Frontal cortex (tissue), 4 donors: ENCODE results near the gene CCDC61. TPM values are rescaled to one million over a fixed set of nuclear protein-coding genes. Genes with fewer than 3 reads are reported as not detected.

Experiments used
- DNase-seq, 2 donors: peaks; one replicate each; pipeline ENCODE4 v3.0.0; 2012; ENCODE audit warnings: low spot score in 2 of 2
- FAIRE-seq: peaks from 2 replicates; lab custom pipeline; 2012; peaks lifted over from hg19 to GRCh38; lab: Jason Lieb, UNC
- total RNA-seq: library from RNA; depleted of rRNA; stranded (reverse); fragments of >200 nt; gene quantifications from one replicate; pipeline ENCODE4 v1.2.3, GENCODE V29; 2014
- donor health status: control.
- donor health status: control.
- donor health status: control.

CCDC61 gene
- total RNA-seq, 1 donor from 2014 or later = 2.9 TPM

DNA sequence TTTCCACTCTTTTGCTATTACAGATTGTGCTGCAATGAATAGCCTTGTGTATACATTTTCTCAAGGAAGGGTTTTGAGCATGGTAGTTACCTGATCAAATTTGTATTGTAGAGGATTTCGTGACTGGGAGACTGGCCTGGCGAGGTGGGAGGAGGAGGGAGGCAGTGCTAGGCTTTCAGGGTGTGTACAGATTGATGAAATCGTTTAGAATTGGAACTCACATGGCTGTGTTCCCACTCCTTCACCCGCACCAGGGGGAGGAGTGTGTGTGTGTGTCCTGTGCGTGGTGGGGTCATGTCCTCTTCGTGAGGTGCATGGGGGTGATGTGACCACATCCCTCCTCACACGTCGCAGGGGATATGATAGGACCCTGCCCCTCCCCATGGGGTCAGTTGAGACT, 19.3 kb downstream of the CCDC61 start:
- FAIRE-seq (no peak), DNase-seq (no peak)

GRCh38 chr19:46014941-46015686, 19.8 kb downstream of the CCDC61 start:
- peak in 1 of 2 donors; percentile 63 for DNase-seq
- FAIRE-seq = no peak

- no peak for DNase-seq
- no peak for FAIRE-seq
Measured at GRCh38 chr19:46015687-46016425, 20.6 kb downstream of the CCDC61 start.

GRCh38 chr19:46016426-46017094, 21.3 kb downstream of the CCDC61 start:
- DNase-seq = peak; percentile 86 to 92
- no peak for FAIRE-seq

- no peak for DNase-seq
- no peak for FAIRE-seq
Measured at GRCh38 chr19:46017095-46017429, 21.8 kb downstream of the CCDC61 start.

DNA sequence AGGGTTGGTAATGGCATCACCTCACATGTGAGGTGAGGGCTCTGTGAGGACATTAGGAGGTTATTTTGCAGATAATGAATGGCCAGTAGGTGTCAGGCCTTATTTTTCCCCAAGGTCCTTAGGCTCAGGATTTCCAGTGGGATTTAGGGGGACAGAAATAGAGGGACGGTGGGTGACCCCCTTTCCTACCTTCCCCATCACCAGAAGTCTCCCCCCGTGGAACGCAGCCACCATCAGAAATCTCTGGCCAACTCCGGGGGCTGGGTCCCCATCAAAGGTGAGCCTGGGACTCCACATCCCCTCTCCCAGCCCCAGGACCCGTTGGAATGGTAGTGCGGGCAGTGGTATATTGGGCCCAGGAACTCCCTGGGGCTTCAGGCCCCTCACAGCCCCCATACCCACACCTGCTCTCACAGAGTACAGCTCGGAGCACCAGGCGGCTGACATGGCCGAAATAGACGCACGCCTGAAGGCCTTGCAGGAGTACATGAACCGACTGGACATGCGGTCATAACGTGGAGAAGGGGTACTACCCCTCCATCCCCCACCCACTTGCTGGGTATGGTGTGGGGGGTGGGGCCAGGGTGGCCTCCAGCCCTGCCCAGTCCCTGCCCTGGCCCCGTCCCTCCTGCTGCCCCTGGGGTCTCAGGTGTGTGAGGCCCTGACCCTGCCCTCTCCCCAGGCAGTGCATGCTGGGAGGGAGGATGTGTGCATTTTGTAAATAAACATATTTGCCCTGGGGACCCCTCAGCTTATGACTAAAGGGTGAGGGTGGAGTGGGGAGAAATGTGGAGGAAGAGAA, 22.8 kb downstream of the CCDC61 start:
- DNase-seq (no peak), FAIRE-seq (no peak)

- DNase-seq = no peak
- FAIRE-seq = no peak
Measured at GRCh38 chr19:46018729-46019251, 23.5 kb downstream of the CCDC61 start.

GRCh38 chr19:46019270-46019669, 24.0 kb downstream of the CCDC61 start:
- DNase-seq (no peak), FAIRE-seq (no peak)

GRCh38 chr19:46020819-46021125, 25.5 kb downstream of the CCDC61 start:
- no peak for DNase-seq
- no peak for FAIRE-seq

- FAIRE-seq = no peak
- no peak for DNase-seq
Measured at GRCh38 chr19:46021531-46022041, 26.3 kb downstream of the CCDC61 start.

DNA sequence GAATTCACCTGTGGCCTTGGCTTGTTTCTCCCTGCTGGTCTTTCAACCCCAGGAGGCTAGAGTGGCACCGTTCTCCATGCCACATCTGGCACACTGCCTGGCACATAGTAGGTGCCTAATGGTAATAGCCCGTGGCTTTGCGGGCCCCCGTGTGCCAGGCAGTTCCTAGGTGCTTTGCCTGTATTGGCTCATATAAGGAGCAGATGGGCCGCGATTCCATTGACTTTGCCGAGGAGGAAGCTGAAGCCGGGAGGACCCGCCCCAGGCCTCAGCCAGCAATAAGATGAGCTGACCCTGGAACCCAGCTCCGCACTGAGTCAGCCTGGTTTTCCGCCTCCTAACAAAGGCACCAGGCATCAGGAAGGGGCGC, 26.8 kb downstream of the CCDC61 start:
- no peak for FAIRE-seq
- no peak for DNase-seq

DNA sequence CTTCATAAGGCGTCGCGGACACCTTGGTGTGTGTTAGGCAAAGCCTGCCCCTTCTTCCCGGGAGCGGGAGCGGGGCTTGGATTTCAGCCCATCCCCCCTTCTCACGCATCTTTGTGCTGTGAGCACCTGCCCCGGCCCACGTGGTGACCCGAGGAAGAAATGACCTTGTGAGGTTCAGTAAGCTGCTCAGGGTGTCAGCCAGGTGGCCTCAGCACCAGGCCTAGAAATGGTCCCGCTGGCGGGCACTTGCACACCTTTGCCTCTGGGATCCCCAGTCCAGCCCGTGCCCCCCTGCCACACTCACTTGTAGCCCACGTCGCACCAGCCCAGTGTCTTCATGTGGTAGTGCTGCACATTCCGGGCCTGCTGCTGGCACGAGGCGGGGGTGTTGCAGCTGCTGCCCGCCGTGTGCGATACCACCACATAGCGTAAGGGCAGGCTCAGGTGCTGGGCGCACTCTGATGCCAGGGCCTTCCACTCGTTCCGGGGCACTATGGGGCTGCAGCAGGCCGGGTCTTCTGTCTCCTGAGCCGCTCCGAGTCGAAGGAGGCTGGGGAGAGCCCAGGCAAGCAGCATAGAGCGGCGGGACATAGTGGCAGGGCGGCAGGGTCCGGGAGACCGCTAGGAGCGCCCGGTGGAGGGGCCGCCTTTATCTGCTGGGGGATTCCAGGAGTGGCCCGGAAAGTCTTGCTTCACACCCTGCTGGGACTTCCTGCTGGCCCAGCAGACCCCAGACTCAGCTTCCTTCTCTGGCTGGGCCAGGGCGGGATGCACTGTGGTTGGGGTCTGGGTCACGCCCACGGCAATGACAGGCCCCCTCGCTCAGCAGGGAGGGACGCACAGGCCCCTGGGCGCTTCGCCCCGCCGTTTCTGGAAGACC, 27.4 kb downstream of the CCDC61 start, which contains the start of gene PGLYRP1:
TSS of gene PGLYRP1 (minus strand) at position 623 of the 880 bp plus-strand sequence. CDS start at position 591, 32 bp downstream.
- DNase-seq = no peak

DNA sequence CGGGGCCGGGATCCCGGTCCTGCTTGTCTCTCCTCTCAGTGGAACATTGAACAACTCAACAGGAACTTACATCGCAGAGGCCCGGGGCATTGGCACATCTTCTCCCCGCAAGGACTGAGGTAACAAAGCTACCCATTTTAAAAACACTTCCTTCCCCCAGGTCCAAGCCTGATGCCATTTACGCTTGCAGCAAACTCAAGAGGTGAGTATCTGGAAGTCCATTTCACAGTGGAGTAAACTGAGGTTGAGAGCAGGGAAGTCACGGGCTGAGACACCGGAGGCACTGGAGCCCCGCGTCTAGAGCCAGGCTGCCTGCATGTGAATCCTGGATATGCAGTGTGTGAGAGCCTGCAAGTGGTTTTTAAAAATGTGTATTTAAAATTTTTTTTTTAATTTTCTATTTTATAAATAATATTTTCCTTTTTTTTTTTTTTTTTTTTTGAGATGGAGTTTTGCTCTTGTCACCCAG, 28.1 kb downstream of the CCDC61 start:
- DNase-seq (no peak), FAIRE-seq (no peak)

More for the DNA sequence above, 27.4 kb downstream of the CCDC61 start, which contains the start of gene PGLYRP1:
- no peak for FAIRE-seq

DNA sequence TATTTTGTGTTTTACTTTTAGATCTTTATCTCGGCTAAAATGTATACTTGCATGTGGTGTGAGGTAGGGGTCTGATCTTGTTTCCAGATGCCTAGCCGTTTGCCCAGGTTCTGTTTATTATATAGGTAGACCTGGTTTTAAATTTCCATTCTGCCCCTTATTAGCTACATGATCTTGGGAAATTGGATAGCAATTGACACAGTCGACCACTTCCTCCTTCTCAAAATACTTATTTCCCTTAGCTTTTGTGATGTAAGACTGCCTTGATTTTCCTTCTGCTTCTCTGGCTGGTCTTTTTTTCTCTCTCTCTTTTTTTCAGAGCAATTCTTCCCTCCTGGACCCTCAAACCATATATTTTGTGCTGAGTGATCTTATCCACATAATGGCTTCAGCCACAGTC, 30.6 kb downstream of the CCDC61 start:
- DNase-seq (no peak), FAIRE-seq (no peak)

- DNase-seq (no peak), FAIRE-seq (no peak)
Measured at GRCh38 chr19:46030812-46031550, 35.7 kb downstream of the CCDC61 start.

DNA sequence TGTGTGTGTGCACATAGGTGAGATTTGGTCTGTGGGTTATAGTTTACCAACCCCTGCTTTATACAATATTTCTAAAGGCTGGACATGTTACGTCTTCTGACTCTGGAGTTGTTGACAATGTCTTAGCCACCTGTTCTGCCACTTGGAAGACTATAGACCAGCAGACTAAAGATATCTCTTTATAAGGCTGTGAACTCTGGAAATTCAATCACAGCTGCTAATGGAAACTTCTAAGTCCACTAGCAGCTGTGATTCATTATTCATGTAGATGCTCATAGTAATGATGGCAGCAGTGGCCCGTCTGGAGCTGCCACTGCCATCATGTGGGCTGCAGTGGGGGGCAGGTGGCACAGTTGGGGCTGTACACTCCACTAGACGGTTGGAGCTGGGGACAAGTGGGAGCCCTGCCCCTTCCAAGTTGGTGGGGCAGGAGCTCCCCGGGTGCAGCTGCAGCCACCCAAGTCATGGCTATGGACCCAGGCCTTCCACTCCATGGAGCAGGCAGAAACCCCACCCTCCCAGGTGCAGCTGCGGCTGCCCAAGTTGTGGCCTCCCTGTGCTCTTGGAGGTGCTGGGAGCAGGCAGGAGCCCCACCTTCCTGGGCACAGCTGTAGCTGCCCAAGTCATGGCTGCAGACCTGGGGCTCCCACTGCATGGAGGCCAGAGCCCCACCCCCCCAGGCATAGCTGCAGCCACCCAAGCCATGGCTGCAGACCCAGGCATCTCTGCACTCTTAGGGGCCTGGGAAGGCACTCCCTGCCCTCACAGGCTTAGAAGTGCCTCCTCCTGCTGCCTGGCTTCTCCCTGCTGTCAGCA, 36.7 kb downstream of the CCDC61 start:
- no peak for FAIRE-seq

GRCh38 chr19:46032597-46033025, 37.3 kb downstream of the CCDC61 start:
- FAIRE-seq (no peak), DNase-seq (no peak)

More for the DNA sequence above, 36.7 kb downstream of the CCDC61 start:
- DNase-seq = no peak
